Central memory CD4-positive, alpha-beta T cell (primary cell): ENCODE results near the gene PDIA6.

Experiments
- DNase-seq: peaks from one replicate; pipeline ENCODE4 v3.0.0; 2022

The PDIA6 gene

GRCh38 chr2:10760794-10761504, 51.6 kb downstream of the PDIA6 start:
- no peak for DNase-seq

GRCh38 chr2:10759151-10759714, 53.4 kb downstream of the PDIA6 start:
- DNase-seq, result no peak

- no peak for DNase-seq
Measured at GRCh38 chr2:10757814-10758286, 54.7 kb downstream of the PDIA6 start.

GRCh38 chr2:10755621-10756020, 57.0 kb downstream of the PDIA6 start:
- no peak for DNase-seq

GRCh38 chr2:10753876-10754275, 58.7 kb downstream of the PDIA6 start:
- no peak for DNase-seq

- no peak for DNase-seq
Measured at GRCh38 chr2:10753156-10753555, 59.4 kb downstream of the PDIA6 start.

GRCh38 chr2:10752236-10752635, 60.3 kb downstream of the PDIA6 start:
- no peak for DNase-seq

- no peak for DNase-seq
Measured at GRCh38 chr2:10750610-10751009, 62.0 kb downstream of the PDIA6 start.

GRCh38 chr2:10742666-10743065, 69.9 kb downstream of the PDIA6 start:
- DNase-seq, result no peak

- DNase-seq, result no peak
Measured at GRCh38 chr2:10741139-10741538, 71.4 kb downstream of the PDIA6 start.

- DNase-seq, result no peak
Measured at GRCh38 chr2:10740226-10740625, 72.4 kb downstream of the PDIA6 start.

GRCh38 chr2:10738192-10738591, 74.4 kb downstream of the PDIA6 start:
- DNase-seq, result no peak

GRCh38 chr2:10733980-10734379, 78.6 kb downstream of the PDIA6 start:
- DNase-seq, result no peak

- no peak for DNase-seq
Measured at GRCh38 chr2:10733566-10733925, 79.0 kb downstream of the PDIA6 start.
